Prostate gland (tissue), 2 donors: ENCODE data around the gene DQX1.

ENCODE experiments used
- POLR2A ChIP-seq: fragments of 450-650 bp; IDR thresholded peaks from one replicate; pipeline ENCODE4 v1.6.1; 2016; ENCODE audit warnings: antibody characterized with exemption, mild to moderate bottlenecking
- POLR2AphosphoS5 ChIP-seq: sonication (generic); formaldehyde crosslinking; IDR thresholded peaks from one replicate; pipeline ENCODE4 v1.6.1; 2017; ENCODE audit warnings: antibody characterized with exemption
- TF ChIP-seq, protein P1 (sequence below), 4 experiments: fragments of 200-600 bp in 2 of 4; fragments of 450-650 bp in 2 of 4; sonication (generic) in 2 of 4; IDR thresholded peaks; 1 replicate in 3 of 4; 2 replicates in 1 of 4; pipeline ENCODE4 v1.5.1; 2016 to 2019; ENCODE audit warnings: antibody characterized with exemption in 4 of 4, mild to moderate bottlenecking in 2 of 4, moderate library complexity in 2 of 4

DNA sequence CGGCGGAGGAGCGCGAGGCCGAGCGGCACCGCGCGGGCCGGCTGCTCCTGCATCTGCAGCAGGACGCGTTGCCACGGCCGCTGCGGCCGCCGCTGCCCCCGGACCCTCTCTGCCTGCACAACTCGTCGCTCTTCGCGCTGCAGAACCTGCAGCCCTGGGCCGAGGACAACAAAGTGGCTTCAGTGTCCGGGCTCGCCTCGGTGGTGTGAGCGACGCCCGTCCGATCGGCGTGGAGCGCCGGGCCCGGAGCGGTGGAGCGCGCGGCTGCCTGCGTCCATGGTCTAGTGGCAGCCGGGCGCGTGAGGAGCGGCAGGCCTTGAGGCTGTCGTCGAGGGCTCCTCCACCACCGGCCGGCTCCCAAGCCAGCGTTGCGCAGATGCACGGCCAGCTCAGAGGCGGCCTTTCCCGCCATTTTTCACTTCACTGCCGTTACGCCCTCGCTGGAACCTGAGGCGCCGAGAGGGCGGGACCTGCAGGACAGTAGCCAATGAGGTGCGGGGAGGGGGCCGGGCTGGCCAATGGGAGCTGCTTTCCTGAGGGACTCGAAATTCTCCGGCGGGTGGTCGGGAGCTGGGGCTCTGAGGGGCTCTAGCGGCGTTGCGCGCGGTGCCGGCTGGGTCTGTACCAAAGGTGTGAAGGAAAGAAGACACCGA is 9.9 kb downstream of the DQX1 start:
- TF ChIP-seq, protein P1, sequence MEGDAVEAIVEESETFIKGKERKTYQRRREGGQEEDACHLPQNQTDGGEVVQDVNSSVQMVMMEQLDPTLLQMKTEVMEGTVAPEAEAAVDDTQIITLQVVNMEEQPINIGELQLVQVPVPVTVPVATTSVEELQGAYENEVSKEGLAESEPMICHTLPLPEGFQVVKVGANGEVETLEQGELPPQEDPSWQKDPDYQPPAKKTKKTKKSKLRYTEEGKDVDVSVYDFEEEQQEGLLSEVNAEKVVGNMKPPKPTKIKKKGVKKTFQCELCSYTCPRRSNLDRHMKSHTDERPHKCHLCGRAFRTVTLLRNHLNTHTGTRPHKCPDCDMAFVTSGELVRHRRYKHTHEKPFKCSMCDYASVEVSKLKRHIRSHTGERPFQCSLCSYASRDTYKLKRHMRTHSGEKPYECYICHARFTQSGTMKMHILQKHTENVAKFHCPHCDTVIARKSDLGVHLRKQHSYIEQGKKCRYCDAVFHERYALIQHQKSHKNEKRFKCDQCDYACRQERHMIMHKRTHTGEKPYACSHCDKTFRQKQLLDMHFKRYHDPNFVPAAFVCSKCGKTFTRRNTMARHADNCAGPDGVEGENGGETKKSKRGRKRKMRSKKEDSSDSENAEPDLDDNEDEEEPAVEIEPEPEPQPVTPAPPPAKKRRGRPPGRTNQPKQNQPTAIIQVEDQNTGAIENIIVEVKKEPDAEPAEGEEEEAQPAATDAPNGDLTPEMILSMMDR (IDR thresholded peaks at IDR 0.05): no peak
- TF ChIP-seq POLR2A (no peak), POLR2AphosphoS5 (peak; percentile 9)
